ENCODE data around the gene SHROOM3.

Gene SHROOM3

DNA sequence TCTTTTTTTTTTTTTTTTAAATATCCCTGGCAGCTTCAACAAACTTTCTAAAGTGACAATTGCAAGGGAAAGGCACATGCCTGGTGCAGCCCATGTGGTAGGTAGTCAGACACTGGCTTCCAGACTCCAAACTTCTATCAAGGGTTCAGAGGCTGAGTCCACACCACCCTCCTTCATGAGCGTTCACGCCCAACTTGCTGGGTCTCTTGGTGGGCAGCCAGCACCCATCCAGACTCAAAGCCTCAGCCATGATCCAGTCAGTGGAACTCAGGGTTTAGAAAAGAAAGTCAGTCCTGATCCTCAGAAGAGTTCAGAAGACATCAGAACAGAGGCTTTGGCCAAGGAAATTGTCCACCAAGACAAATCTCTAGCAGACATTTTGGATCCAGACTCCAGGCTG is 321.4 kb downstream of the SHROOM3 start:
- FAIRE-seq: no peak

DNA sequence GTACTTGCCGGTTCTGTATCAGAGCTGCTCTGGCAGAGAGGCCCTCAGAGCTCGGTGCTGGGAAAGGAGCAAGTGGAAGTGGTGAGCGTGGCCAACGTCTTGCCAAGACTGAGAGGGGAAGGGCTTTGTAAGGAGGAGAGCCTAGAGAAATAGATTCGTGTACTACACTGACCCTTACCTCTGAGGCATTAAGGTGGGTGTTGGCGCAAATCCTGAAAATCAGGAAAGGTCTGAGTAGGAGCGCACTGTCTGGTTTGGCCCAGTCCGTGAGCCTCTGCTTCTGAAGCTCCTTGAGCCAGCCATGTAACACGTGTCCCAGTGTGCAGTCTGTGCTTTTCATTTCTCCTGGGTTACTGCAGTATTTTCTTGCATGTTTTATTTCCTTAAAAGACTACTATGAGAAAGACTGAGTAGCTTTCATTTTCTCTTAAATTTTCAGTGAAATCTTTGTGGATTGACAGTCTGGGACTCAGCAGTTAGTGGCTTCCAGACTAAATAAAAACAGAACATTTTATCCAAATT is 322.4 kb downstream of the SHROOM3 start:
- FAIRE-seq: no peak

DNA sequence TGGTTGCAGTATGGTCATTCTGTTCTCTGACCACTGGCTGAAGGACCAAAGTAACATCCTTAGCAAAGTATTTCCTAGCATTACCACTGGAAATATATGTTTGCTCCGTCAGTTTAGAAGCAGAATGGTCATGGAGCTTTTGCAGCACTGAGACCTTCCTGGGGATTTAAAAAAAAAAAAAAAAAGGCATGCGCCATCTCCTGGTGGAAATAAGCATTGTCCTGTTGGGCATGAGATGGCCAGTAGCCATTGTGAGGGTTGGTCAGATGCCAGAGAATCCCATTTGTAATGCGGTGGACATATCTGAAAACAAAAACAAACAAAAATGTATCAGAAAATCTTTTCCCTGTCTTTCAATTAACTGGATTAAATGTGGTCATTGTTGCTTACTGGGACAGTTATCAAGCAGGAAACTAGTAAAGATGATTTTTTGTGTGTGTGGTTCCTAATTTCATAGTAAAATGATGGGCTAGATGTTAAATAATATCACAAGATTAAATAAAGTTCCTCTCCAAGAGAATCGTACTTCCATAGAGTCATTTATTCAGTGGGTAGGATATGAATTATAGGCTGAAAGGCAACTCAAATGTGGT is 323.4 kb downstream of the SHROOM3 start:
- FAIRE-seq: peak; percentile 89

DNA sequence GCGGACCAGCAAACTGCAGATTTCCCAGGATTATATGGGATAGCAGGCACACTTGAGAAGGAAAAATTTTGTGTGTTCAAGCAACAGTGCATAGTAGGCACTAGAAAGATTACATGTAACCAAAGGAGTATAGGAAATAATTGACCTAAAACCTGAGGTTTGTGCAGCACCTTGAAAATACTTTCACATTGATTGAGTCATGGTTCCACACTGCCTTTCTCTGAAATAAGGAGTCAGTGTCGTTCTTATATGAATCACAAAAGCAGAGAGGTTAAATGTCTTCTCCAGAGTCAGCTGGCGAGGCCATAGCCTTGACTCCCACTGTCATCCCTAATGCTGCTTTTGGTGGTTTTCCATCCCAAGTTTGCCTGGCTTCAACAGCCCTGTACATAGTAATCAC is 324.0 kb downstream of the SHROOM3 start:
- FAIRE-seq: no peak

DNA sequence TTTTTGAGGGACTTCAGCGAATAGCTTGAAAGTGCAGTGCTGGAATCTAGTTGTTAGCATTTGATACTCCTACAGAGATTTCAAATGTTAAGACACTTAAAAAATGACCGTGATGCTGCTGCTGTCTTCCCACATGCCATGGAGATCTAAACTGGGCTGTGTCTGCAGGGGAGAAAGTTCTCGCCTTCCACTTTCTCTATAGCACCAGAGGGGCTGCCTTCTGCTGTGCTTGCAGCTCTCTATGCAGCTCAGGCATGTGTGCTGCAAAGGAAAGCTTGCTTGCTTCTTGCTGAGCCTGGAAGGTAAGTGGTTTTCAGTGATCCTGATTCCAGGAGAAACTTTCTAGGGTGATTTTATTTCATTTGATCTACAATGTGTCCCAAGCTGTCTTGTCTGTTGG is 325.2 kb downstream of the SHROOM3 start:
- no peak for FAIRE-seq

DNA sequence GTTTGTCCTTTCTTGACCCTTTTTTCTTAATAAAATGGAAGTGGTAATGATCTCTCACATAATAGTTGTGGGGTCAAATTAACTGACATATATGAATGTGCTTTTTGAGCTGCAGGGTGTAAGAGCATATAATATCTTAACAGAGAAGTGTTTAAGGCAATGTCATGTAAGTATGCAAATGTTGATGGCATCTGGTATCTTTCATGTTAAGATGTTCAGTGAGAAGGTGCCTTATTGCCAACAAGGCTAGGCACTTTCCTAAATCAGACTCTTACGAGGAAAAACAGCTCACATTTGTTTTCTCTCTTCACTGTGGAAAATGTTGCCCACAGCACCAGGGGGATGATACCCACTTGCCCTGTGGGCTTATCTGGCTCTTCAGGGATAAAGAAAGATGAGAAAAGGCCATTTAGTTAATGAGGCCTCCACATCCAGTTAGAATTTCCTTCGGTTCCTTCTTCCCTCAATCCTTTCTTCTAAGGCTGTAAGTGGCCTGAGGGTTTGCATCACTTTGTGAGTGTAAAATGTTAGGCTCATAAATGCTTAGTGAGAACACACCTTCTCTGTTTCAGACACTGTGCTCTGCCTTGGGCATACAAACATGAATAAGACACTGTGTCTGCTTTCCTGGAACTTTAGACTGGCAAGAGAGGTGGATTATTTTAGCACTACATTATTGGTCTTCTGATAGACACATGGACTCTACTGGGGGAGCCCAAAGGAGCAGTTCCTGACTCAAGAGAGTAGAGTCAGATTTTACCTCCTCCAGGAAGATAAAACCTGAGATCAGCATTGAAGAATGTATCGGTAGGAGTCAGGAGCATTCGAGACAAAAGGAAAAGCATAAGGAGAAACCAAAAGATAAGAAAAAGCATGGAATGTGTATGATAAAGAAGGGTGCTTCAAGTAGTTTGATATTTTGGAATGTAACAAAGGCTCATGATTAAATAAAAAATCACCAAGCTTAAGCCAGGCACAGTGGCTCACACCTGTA is 327.4 kb downstream of the SHROOM3 start:
- FAIRE-seq: no peak

GRCh38 chr4:76764251-76764650 is 329.2 kb downstream of the SHROOM3 start:
- no peak for FAIRE-seq

- FAIRE-seq: no peak
These were observed 330.6 kb downstream of the SHROOM3 start for GRCh38 chr4:76765473-76766183.

- no peak for FAIRE-seq
These were observed 333.0 kb downstream of the SHROOM3 start for GRCh38 chr4:76767983-76768382.

- FAIRE-seq: no peak
These were observed 337.6 kb downstream of the SHROOM3 start for GRCh38 chr4:76772498-76773106.

DNA sequence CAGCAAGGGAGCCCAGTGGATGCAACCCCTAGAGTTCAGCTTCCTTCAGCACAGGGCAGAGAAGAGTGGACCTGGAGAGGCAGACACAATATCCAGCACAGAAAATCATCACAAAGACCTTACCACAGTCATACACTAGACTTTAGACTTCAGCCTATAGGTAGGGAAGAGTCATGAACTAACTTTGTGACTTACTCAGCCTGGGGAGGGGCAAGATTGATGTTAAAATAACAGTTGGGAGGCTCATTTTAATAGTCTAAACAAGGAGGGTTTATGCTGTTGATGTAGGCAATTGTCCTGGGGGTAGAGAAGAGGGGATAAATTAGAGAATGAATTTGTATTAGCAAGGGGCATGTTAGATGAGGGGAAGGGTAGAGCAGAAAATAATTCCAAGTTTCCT is 338.7 kb downstream of the SHROOM3 start:
- no peak for FAIRE-seq

- FAIRE-seq: no peak
These were observed 344.9 kb downstream of the SHROOM3 start for GRCh38 chr4:76779740-76780459.

- FAIRE-seq: no peak
These were observed 346.0 kb downstream of the SHROOM3 start for GRCh38 chr4:76780781-76781697.

GRCh38 chr4:76781698-76782595 is 346.9 kb downstream of the SHROOM3 start:
- peak; percentile 48 for FAIRE-seq

DNA sequence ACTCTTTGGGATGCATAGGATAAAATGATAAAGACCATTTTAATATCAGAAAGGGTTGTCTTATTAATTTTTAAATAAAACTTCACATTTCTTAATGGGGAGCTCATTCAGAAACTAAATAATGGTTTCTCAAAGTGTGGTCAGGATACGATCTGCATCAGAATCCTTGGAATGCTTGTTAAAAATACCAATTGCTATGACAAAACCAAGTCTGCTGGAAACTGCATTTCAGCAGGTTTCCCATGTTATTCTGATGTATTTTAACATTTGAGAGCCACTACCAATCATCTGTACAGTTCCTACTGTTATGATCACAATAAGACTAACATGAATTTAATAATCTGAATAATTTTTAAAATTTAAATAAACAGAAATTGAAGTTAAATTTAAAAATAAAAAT is 347.8 kb downstream of the SHROOM3 start:
- no peak for FAIRE-seq

DNA sequence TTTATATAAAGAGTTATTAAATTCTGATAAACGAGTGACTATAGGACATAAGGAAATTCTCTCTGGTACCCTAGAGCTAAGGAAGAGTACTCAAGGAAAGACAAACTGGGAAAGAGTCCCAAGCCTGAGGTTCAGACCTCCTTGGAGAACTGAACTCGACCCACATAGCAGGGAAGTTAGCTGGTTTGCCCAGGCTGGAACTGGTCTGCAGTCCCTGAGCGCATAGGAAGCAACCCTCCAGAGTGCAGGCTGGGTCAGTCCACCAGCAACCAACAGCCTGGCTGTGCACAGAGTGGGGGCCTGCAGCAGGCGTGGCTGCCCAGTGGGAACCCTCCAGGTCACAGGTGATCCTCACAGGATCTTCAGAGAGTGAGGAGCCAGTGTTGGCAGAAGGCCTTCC is 348.8 kb downstream of the SHROOM3 start:
- no peak for FAIRE-seq

DNA sequence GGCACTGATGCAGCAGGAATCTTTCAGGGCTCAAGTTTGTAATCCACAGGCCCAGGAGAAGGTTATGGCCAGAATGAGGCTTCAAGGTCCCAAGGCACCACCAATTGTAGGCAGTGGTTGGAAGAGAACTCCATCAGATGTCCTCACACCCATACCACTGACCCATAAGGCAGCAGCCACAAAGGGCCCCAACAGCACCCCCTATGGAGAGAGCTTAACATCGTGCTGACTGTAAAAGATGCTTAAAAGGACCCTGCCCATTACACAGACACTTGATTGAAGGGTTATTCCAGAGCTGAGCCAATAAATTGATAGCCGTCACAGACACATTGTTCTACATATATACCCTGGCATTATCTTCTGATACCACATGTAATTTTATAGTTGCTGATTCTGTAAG is 349.2 kb downstream of the SHROOM3 start:
- no peak for FAIRE-seq

GRCh38 chr4:76787898-76788297 is 352.9 kb downstream of the SHROOM3 start:
- FAIRE-seq: no peak

GRCh38 chr4:76790377-76790776 is 355.3 kb downstream of the SHROOM3 start:
- FAIRE-seq: no peak

DNA sequence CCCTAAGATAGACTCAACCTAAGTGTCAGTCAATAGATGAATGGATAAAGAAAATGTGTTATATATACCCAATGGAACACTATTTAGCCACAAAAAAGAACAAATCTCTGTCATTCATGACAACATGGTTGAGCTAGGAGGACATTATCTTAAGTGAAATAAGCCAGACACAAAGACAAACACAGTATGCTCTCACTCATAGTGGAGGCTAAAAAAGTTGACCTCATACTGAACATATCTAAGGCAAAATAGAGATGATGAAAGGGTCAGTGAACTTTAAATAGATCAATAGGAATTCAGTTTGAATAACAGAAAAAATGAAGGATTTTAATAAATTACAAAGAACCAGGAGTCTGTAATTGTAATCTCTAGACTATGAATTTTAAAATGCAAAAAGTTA is 356.4 kb downstream of the SHROOM3 start:
- no peak for FAIRE-seq

Data from endometrium (tissue), 2 donors.